CD4-positive, CD25-positive, alpha-beta regulatory T cell (primary cell): Measurements from ENCODE around the gene TTLL9. TPM values are rescaled to one million over a fixed set of nuclear protein-coding genes. Genes with fewer than 3 reads are reported as not detected.
A peak's percentile ranks its signal among the peaks of the same experiment; 100 is the strongest.

Experiments
- ATAC-seq, 2 donors: fragments of 150-1000 bp; cut with Tn5 transposase; one replicate each; pipeline ENCODE4 v1.10.0; 2021; ENCODE audit warnings: low read depth in 2 of 2, moderate number of reproducible peaks in 2 of 2, moderate library complexity in 1 of 2
- DNase-seq, 3 donors: peaks; one replicate each; pipeline versions ENCODE4 v3.0.0 to v3.0.0-alpha.2; 2012 to 2022; ENCODE audit warnings: mixed read lengths in 1 of 3
- H3K27ac ChIP-seq: one replicate; pipeline ENCODE4 v1.7.0; 2013; ENCODE audit warnings: mild to moderate bottlenecking, low read length; ENCODE audit not compliant: insufficient read depth, poor library complexity, severe bottlenecking
- H3K27me3 ChIP-seq: one replicate; pipeline ENCODE4 v1.7.0; 2013; ENCODE audit warnings: low read length; ENCODE audit not compliant: control insufficient read depth, insufficient read depth
- H3K36me3 ChIP-seq: one replicate; pipeline ENCODE4 v1.7.0; 2013; ENCODE audit warnings: mild to moderate bottlenecking, low read length, moderate library complexity; ENCODE audit not compliant: control insufficient read depth, insufficient read depth
- H3K4me1 ChIP-seq: 2 replicates; pipeline ENCODE4 v1.7.0; 2013; ENCODE audit warnings: mild to moderate bottlenecking, low read length; ENCODE audit not compliant: insufficient read depth, control insufficient read depth, poor library complexity, severe bottlenecking
- H3K4me3 ChIP-seq: one replicate; pipeline ENCODE4 v1.7.0; 2013; ENCODE audit warnings: low read depth, mild to moderate bottlenecking, low read length, moderate library complexity
- H3K9me3 ChIP-seq, 2 experiments: 1 replicate in 1 of 2; 2 replicates in 1 of 2; pipeline ENCODE4 v1.7.0; 2013; ENCODE audit warnings: low read length in 2 of 2, mild to moderate bottlenecking in 1 of 2, moderate library complexity in 1 of 2; ENCODE audit not compliant: control insufficient read depth in 2 of 2
- H3K27ac Mint-ChIP-seq, 3 donors: one replicate each; pipeline ENCODE4 v1.8.0; 2020 to 2022; ENCODE audit warnings: mild to moderate bottlenecking in 3 of 3, mixed read lengths in 3 of 3, moderate library complexity in 2 of 3
- H3K27me3 Mint-ChIP-seq: one replicate; pipeline ENCODE4 v1.8.0; 2022; ENCODE audit warnings: mild to moderate bottlenecking, mixed read lengths
- H3K36me3 Mint-ChIP-seq: one replicate; pipeline ENCODE4 v1.8.0; 2020; ENCODE audit warnings: mixed read lengths
- H3K4me1 Mint-ChIP-seq, 4 donors: one replicate each; pipeline ENCODE4 v1.8.0; 2020 to 2022; ENCODE audit warnings: mixed read lengths in 4 of 4, mild to moderate bottlenecking in 1 of 4
- H3K4me3 Mint-ChIP-seq, 4 donors: one replicate each; pipeline ENCODE4 v1.8.0; 2020 to 2022; ENCODE audit warnings: mild to moderate bottlenecking in 4 of 4, mixed read lengths in 4 of 4, moderate library complexity in 3 of 4
- H3K9me3 Mint-ChIP-seq, 7 donors: one replicate each; pipeline ENCODE4 v1.8.0; 2020 to 2022; ENCODE audit warnings: mixed read lengths in 7 of 7, mild to moderate bottlenecking in 3 of 7, moderate library complexity in 2 of 7
- polyA plus RNA-seq, 4 donors: library from polyadenylated mRNA; unstranded; fragments of 300-500 nt; fragmentation: Illumina TruSeq; gene quantifications; one replicate each; pipeline ENCODE4 v1.2.3, GENCODE V29; 2021
- total RNA-seq: library from RNA; stranded (reverse); gene quantifications from one replicate; pipeline ENCODE4 v1.2.3, GENCODE V29; 2022

The TTLL9 gene
- total and polyA plus RNA-seq, 5 donors from 2014 or later, result not detected

DNA sequence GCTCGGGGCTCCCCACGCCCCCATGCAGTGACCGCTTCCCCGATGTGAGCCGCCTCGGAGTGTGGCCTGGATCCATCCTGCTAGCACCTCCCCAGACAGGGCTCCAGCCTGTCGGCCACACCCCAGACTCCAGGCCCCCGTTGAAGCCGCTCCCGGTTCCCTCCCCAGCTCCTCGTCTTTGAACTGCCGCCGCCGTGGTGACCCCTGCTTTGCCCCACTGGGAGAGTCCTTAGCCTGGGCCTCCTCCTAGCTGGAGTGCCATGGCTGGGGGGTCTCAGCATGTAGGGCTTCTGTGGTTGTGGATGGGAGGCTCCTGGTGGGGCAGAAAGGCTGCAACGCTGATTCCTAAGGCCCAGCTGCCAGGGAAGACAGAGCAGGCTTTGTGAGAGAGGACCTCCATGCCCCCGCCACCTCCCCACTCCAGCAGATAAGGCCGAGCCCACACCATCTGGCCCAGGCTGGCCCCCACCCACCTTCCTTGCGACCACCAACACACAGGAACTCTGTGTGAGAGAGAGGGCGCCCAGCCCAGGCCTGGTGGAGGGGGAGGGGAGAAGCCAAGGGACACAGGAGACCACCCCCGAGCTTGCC is 36.4 kb upstream of the TTLL9 start:
- H3K36me3 ChIP-seq, result no peaks in the 10 kb centered on the region
- H3K4me1 ChIP-seq, result peaks cover 8% of the 10 kb centered on the region
- DNase-seq, result no peak
- no peaks in the 10 kb centered on the region for H3K9me3 ChIP-seq
- H3K4me3 Mint-ChIP-seq, result no peak overlapping the region
- no peaks in the 10 kb centered on the region for H3K27me3 Mint-ChIP-seq
- no peak overlapping the region for H3K27ac Mint-ChIP-seq
- no peak overlapping the region for H3K27ac ChIP-seq
- no peaks in the 10 kb centered on the region for H3K27me3 ChIP-seq
- no peak for ATAC-seq
- H3K4me3 ChIP-seq, result no peak overlapping the region
- H3K9me3 Mint-ChIP-seq, result no peaks in the 10 kb centered on the region
- H3K36me3 Mint-ChIP-seq, result no peaks in the 10 kb centered on the region
- peaks cover 0 to 7% (median 3%) of the 10 kb centered on the region in 4 donors for H3K4me1 Mint-ChIP-seq

DNA sequence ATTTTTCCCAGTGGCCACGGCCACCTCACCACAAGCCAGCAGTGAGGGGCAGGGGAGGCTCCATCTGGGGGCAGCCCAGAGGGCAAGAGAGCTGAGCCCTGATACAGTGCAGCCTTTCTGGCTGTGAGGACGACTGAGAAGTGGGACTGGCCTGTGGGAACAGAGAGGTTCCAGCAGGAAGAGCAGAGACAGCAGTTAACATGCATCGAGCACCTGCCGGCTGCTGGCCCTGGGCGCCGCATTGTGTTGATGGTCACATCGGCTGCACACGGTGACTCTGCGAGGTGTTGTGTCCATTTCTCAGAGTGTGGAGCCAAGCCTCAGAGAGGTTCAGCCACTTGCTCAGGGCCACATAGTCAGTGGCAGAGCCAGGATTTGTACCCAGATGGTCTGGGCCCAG is 34.9 kb upstream of the TTLL9 start:
- ATAC-seq (no peak), DNase-seq (no peak)
- H3K4me1 Mint-ChIP-seq, result peaks cover 0 to 7% (median 3%) of the 10 kb centered on the region in 4 donors
- Histone ChIP-seq H3K4me1 (peaks cover 8% of the 10 kb centered on the region), H3K4me3 (no peak overlapping the region), H3K9me3 (no peaks in the 10 kb centered on the region), H3K27ac (no peak overlapping the region), H3K36me3 (no peaks in the 10 kb centered on the region), H3K27me3 (no peaks in the 10 kb centered on the region)
- H3K27me3 Mint-ChIP-seq, result no peaks in the 10 kb centered on the region
- H3K9me3 Mint-ChIP-seq, result no peaks in the 10 kb centered on the region
- no peak overlapping the region for H3K4me3 Mint-ChIP-seq
- no peak overlapping the region for H3K27ac Mint-ChIP-seq
- no peaks in the 10 kb centered on the region for H3K36me3 Mint-ChIP-seq

DNA sequence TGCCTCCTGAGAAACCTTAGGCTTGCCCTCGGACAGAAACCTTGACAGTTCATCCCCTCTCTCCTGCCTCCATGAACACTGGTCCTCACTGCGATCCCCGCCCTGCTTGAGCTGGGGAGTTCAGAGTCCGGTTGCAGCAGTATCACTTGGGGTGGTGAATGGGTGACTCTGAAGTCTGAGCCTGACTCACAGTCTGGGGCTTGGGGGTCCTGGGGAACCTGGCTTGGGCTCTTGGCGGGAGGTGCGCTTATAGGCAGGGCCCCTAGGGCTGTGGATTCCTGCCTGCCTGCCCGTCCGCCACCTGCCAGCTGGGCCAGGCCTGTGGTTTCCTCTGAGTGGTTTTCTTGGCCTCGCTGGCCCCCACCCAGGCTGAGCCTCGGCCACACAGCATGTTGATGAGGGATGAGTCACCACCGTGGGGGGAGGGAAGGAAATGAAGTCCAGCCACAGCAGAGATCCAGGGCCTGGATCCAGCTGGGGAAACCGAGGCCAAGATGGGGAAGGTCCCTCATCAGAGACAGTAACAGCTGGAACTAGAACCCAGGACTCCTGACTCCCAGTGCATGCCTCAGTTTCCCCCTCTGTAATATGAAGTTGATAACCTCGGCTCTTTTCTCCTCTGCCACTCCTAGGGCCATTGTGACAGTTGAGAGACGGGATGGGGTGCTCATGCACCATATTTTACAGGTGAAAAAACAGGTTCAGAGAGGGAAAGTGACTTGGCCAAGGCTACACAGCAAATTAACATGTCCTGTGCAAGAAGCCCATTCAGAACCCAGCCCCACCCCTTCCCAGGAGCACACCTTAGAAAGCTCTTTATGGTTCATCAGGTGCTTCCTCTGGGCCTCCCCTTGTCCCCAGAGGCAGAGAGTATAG is 34.2 kb upstream of the TTLL9 start:
- H3K4me1 Mint-ChIP-seq, result peaks cover 0 to 7% (median 3%) of the 10 kb centered on the region in 4 donors
- Histone ChIP-seq H3K4me3 (no peak overlapping the region), H3K9me3 (no peaks in the 10 kb centered on the region), H3K36me3 (no peaks in the 10 kb centered on the region), H3K4me1 (peaks cover 8% of the 10 kb centered on the region), H3K27me3 (no peaks in the 10 kb centered on the region), H3K27ac (no peak overlapping the region)
- H3K27ac Mint-ChIP-seq, result no peak overlapping the region
- no peaks in the 10 kb centered on the region for H3K36me3 Mint-ChIP-seq
- ATAC-seq, result peak; percentile 38 to 52
- no peaks in the 10 kb centered on the region for H3K9me3 Mint-ChIP-seq
- H3K4me3 Mint-ChIP-seq, result no peak overlapping the region
- no peaks in the 10 kb centered on the region for H3K27me3 Mint-ChIP-seq
- peak in 1 of 3 donors; percentile 53 for DNase-seq

DNA sequence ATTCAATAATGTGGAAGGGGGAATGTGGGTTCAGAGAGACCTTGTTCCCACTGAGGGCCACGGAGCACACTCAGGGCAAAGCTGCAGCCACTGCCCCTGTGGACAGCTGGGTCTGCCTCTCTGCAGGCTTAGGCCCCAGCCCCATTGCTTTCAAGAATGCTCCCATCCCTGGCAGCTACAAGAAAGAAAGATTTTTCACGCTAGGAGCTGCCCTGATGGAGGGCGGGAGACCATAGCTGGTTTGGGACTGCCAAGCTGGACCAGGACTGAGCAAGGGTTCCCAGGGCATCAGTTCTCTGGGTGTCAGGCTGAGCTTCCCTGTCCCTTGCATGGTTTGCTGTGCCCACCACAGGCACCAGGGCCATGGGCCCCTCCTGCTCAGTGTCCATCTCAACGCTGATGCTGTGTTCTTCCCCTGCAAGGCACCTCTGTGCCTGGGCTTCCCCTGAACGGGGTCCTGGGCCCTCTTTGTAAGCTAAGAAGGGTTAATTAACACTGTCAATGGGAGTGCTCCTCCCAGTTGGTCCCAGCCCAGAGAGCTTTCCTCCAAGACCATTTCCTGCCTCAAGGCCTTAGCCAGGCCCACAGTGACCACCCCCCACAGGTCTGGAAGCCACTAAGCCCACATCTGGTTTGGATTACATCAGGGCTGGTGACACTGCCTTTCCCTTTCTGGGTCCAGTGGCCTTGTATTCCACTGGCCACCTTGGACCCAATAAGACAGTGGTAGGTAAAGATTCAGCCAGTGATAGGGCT is 33.4 kb upstream of the TTLL9 start:
- no peak for ATAC-seq

DNA sequence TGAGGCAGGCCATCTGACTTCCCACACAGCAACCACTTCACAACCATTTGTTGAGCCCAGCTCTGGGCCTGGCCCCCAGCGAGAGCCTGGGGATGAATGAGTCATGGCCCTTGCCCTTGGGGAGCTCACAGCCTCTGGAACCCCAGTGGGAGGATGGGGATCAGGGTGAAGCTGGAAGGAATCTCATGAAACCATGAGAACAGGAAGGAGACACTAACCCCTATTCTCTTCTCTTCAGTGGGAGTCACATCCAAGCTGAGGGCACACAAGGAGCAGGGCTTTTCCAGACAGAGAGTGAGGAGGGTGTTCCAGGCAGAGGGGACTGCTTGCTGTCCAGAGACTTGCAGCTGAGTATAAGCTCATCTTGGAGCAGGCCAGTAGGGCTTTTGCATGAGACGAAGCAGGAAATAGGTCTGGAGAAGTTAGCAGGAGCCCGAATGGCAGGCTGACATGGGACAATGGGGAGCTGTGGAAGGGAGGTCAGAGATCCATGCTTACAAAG is 32.5 kb upstream of the TTLL9 start:
- Mint-ChIP-seq H3K36me3 (no peaks in the 10 kb centered on the region), H3K9me3 (no peaks in the 10 kb centered on the region), H3K4me1 (peaks cover 0 to 7% (median 3%) of the 10 kb centered on the region in 4 donors), H3K4me3 (no peak overlapping the region), H3K27me3 (no peaks in the 10 kb centered on the region), H3K27ac (no peak overlapping the region)
- H3K9me3 ChIP-seq, result no peaks in the 10 kb centered on the region
- H3K27me3 ChIP-seq, result no peaks in the 10 kb centered on the region
- ATAC-seq (no peak), DNase-seq (no peak)
- peaks cover 8% of the 10 kb centered on the region for H3K4me1 ChIP-seq
- H3K36me3 ChIP-seq, result no peaks in the 10 kb centered on the region
- H3K27ac ChIP-seq, result no peak overlapping the region
- H3K4me3 ChIP-seq, result no peak overlapping the region

More for the DNA sequence above, 33.4 kb upstream of the TTLL9 start:
- no peak for DNase-seq
- H3K4me1 ChIP-seq, result peaks cover 8% of the 10 kb centered on the region
- H3K9me3 ChIP-seq, result no peaks in the 10 kb centered on the region
- no peak overlapping the region for H3K27ac ChIP-seq
- Mint-ChIP-seq H3K36me3 (no peaks in the 10 kb centered on the region), H3K27ac (no peak overlapping the region), H3K9me3 (no peaks in the 10 kb centered on the region), H3K4me1 (peaks cover 0 to 7% (median 3%) of the 10 kb centered on the region in 4 donors), H3K4me3 (no peak overlapping the region), H3K27me3 (no peaks in the 10 kb centered on the region)
- no peaks in the 10 kb centered on the region for H3K36me3 ChIP-seq
- no peak overlapping the region for H3K4me3 ChIP-seq
- no peaks in the 10 kb centered on the region for H3K27me3 ChIP-seq

DNA sequence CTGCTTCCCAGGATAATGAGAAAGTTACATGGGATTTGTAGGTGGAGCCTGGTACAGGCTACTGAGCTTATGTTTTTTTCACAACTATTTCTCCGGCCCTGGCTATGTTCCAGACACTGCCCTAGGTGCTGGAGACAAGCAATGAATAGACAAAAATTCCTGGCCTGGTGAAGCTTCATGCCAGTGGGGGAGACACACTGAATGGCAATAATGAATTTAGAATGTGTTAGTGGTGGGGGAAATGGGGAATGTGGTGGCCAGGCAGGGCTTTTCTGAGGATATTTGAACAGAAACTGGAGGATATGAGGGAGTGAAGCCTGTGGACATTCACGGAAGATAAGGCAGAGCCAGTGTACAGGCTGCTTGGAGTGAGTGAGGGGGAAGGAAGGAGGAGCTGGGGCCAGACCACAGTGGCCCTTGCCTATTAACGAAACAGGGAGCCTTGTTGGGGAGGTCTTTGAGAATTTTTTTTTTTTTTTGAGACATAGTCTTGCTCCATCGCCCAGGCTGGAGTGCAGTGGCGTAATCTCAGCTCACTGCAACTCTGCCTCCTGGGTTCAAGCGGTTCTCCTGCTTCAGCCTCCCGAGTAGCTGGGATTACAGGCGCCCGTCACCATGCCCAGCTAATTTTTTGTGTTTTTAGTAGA is 31.7 kb upstream of the TTLL9 start:
- Histone ChIP-seq H3K4me1 (peaks cover 8% of the 10 kb centered on the region), H3K4me3 (no peak overlapping the region), H3K9me3 (no peaks in the 10 kb centered on the region), H3K27ac (no peak overlapping the region), H3K36me3 (no peaks in the 10 kb centered on the region), H3K27me3 (no peaks in the 10 kb centered on the region)
- DNase-seq, result no peak
- Mint-ChIP-seq H3K27me3 (no peaks in the 10 kb centered on the region), H3K36me3 (no peaks in the 10 kb centered on the region), H3K9me3 (no peaks in the 10 kb centered on the region), H3K27ac (no peak overlapping the region), H3K4me3 (no peak overlapping the region), H3K4me1 (peaks cover 0 to 7% (median 3%) of the 10 kb centered on the region in 4 donors)
- no peak for ATAC-seq

DNA sequence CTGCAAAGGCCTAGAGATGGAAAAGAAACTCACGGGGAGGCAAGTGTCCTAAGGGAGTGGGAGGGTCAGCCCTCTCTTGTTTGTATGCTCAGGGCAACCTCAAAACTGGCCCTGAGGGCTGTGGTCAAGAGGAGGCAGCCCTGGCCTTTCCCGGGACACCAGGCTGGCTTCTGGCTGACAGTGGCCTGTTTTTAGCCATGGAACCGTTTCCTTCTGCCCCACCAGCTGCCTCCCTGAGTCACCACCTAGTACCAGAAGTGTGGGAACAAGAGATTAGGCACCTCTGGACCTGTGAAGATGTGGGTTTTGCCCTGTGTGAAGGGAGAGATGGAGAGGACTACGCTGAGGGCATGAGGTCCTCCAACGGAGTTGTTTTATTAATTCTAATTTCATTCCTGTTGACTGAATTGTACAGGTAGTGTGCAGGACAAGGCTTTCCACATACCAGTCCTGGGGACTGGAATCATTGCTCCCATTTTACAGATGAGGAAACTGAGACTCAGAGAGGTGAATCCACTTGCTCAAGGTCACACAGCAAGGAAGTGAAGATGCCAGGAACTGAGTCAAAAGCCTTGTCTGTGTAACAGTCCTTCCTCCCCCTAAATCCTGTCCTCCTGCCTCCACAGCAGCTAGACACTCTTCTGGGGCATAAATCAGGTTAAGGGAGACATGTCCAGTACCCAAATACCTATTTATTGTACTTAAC is 30.5 kb upstream of the TTLL9 start:
- Histone ChIP-seq H3K36me3 (no peaks in the 10 kb centered on the region), H3K27me3 (no peaks in the 10 kb centered on the region), H3K4me1 (peaks cover 8% of the 10 kb centered on the region), H3K4me3 (no peak overlapping the region), H3K9me3 (no peaks in the 10 kb centered on the region), H3K27ac (no peak overlapping the region)
- DNase-seq, result no peak
- Mint-ChIP-seq H3K27ac (no peak overlapping the region), H3K4me3 (no peak overlapping the region), H3K9me3 (no peaks in the 10 kb centered on the region), H3K36me3 (no peaks in the 10 kb centered on the region), H3K27me3 (no peaks in the 10 kb centered on the region), H3K4me1 (peaks cover 0 to 7% (median 3%) of the 10 kb centered on the region in 4 donors)
- no peak for ATAC-seq
